GM03348 (cell line): ENCODE measurements around the gene EMX1.

ENCODE experiments used
- DNase-seq: peaks from one replicate; pipeline ENCODE4 v3.0.0; 2012; ENCODE audit warnings: low spot score

The EMX1 gene

DNA sequence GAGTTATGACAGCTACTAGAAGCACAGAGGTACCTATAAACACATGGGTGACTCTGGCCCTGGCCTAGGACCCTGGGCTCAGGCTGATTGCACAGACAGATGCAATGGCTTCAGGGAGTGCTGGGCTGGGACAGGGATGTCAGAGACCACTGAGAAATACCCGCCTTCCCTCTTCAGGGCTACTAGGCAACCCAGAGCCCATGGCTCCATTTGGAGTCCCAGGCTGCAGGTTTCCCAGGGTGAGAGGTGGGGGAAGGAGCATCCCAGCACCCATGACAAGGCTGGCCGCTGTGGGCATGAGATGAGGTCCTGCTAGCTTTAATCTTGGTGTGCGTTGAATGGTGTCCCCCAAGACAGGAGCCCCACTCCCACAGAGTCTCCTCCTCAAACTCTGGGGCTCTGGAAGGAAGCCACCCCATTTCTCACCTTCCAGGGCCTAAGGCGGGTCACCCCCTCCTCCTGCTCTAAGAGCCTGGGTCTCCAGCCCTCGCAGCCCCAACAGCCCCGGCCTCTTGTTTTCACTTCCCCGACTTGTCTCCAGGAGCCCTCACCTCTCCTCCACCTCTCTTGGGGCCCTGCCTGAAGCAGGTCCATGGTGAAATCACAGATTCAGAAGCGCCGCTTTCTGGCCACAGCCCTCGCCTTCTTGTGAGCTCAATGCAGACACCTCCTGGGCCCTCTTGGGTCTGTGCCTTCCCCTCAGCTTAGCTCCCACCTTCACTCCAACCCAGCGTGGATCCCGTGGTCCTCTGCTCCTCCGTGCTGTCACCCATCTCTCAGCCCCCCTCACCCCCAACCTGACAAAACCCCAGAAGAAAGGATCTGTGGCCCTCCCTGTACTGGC lies 41.4 kb downstream of the EMX1 start:
- DNase-seq: no peak

DNA sequence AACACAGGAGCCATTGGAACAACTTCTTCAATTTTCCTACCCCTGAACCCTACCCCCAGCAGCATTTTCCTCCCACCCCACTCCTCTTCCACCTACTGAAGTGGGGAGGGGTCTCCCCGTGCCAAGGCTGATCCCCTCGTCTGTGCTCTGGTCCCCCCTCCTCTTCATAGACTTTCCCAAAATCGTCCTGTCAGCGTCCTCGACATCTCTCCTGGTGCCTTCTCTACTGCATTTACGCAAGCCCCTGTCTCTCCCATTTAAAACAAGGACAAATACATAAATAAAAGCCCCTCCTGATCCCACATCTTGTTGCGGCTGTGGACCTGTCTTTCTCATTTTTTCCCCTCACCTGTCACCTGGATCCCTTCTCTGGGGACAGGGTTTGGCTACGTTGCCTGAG lies 42.2 kb downstream of the EMX1 start:
- no peak for DNase-seq

DNA sequence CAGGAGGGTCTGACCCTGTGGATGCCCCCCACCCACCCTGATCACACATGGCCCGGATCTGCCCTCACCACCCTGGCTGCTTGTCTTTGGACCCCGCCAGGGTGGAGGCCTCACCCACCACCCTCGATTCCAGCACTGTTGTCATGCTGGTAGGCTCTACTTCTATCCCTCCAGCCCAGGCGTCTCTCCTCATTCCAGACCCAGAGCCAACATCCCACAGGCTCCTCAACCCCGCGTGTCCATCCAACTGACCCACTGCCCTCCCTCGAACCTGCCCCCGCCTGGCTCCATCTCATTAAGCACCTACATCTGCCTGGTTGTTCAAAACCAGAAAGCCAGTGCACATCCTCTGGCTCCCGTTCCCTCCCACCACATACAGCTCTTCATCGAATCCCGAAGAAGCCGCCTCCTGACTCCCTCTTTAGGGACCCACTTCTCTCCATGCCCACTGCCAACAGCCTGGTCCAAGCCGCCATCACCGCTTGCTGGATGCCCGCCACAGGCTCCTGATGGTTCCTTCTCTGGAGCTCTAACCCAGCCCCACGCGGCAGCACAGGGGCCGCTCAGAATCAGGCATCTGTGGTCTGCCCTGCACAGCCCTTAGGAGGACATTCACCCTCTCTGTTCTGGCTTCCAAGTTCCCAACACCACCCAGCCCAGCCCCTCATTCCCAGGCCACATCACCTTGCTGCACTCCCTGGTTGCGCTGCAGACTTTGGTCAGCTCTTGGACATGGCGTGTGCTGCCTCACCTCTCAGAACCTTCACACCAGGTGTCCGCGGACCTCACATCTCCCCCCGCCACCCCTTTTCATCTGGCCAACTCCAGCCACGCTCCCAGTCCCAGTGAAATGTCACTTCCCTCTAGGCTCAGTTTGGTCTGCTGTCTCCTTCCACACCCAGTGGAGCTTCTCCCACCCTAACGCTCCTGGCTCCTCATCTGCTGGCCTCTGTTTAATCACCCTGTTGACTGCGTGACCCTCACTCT lies 43.0 kb downstream of the EMX1 start:
- no peak for DNase-seq

DNA sequence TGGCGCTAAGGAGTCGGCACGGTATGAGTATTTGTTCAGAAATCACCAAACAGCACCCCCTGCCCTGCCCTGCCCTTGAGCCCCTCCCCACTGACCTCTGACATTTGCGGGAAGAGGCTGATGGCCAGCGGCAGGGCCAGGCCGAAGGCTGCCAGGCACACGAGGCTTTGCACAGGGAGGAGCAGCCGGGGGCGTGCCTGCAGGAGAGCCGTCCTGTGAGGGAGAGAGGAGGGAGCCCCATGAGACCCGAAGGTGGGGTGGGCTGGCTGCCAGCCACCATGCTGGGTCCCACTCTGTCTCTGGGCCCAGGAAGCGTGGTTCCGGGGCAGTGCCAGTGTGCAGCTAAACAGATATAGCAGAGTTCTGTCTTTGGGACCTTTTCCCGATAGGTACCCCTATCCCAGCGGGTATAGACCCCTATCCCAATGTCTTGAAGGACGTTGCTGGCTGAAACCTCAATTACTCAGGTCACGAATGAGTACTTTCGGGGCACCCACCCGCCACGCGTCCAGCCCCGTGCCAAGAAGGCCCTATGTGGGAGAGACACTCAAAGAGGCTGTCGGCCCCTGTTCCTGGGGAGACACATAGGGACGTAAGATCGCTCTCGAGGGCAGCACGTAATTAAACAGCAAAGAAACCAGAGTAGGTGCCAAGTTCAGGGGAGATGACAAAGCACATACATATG lies 43.9 kb downstream of the EMX1 start:
- no peak for DNase-seq

DNA sequence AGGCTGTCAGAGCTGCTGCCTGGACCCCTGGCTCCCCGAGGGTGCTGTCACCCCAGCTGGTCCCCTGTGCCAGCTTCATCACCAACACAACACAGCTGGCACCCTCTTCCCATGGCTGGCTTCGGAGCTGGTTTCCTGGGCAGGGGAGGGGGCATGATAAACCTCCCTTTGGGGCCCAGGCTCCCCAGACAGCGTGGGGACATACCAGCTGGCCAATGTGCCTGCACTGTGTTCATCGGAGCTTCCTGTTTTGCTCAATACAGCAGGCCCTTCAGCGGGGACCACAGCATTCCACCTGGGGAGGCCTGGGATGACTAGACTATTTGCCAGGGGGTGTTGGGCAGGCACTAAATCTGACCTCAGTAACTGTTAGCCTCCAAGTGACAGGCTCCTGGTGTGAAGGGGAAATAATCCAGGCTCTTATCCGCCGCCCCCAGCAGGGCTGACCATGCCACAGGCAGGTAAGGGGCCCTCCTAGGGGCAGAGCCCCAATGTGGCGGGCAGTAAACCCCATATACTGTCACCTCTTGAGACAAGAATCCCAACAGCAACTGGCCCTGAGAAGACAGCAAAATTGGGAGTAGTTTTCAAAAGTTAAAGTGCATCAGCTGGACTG lies 44.6 kb downstream of the EMX1 start:
- no peak for DNase-seq

DNA sequence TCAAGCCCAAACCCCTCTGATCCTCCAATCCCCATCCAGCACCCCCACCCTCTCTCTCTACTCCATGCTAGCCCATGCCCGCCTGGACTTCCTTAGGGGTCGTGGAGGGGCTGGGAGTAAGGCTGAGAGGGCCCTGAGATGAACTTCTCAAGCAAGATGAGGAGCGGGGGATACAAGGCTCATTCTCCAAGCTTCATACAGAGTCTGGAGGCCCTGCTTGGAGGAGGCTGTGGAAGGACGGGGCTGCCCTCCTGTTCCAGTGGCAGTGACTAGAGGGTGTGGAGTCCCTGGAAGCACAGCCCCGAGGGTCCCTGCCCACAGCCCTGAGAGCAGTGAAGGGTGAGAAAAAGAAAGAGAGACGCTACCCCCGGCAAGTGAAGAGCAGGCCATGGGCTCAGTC lies 45.6 kb downstream of the EMX1 start:
- DNase-seq: no peak

DNA sequence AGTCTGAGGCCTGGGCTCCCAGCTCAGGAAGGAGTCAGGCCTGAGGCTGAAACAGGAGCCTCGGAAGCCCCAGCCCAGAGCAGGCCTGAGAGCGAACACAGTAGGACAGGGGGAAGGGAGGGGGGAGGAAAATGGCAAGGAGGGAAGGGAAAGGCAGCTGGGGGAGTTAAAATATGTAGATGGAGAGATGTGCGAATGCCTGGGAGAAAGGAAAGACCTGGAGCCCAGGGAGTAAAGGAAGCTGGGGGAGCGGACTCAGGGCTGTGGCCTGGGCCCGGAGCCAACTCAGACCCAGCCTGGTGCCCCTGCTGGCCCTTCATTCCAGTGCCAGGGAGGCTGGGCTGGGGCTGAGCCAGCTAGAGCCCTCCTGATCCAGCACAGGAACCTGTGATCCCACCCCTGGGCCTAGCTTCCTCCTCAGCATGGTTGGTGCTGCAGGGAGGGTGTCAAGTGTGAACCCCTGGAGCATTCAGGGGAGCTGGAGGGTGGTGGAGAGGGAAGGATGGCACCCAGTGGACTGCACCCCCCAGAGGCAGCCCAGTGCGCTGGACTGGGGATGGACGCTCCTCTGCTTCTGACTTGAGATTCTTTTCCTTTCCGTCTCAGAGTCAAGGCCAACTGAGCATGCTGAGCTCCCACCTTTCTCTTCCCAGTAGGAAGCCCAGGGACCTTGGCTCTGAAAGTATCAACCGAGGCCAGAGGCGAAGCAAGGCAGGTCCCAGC lies 46.3 kb downstream of the EMX1 start:
- DNase-seq: no peak

DNA sequence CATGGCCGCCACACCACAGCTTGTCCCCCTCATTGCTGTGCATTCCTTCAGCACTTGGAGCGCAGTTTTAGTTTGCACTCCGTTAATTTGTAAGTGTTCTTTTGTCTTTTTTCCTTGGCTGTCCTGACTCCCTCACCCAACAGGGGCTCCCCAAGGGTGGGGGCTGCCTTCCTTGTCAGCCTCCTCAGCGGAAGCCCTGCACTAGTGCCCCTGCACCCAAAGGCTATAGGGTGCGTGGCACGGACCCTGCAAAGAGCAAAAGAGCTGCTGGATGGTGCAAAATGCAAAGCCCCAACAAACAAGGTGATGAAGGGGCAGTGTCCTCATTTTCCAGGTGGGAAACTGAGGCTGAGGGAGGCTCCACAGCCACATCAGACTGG lies 46.8 kb downstream of the EMX1 start:
- DNase-seq: no peak

DNA sequence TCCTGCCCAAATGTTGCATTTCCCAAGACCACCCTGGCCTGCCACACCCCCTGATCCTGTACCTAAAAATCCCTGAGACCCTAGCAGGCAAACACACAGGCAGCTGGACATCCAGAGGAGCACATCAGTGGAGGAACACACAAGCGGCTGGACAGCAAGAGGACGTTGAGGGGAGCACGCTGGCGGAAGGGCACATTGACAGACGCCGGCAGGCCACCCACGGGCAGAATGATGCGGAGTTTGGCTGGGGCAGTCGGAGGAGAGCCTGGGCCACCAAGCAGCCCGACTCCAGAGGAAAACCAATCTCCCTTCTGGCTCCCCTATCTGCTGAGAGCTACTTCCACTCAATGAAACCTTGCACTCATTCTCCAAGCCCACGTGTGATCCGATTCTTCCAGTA lies 47.7 kb downstream of the EMX1 start:
- DNase-seq: no peak

DNA sequence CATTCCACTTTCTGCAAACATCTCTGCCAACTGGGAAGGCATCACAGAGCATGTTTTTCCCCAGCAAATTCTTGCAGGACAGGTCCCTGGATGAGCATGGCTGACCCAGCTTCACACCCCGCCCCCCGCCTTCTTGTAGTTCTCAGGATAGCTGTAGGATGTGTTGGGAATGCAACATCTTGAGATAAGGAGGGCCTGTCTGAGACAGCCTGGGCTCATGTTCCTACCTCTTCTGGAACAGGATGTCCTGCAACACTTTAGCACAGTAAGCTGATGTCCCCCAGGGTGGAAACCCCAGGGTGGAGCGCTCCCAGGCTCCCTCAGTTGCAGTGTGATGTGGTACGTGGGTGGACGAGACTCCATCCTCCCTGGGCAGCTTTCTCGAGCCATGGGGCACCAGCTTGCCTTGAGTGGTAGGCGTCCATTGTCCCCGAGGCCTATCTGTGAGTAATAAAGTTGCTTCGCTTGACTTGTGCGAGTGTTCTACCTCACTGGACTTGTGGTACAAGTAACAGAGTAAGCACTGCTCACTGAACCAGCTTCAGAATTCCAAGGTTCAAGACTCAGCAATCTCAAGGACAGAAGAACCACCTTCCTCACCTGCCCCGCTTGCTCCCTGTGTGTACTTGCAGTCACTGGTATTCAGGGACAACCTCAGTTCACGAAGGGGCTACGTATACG lies 48.6 kb downstream of the EMX1 start:
- DNase-seq: no peak

DNA sequence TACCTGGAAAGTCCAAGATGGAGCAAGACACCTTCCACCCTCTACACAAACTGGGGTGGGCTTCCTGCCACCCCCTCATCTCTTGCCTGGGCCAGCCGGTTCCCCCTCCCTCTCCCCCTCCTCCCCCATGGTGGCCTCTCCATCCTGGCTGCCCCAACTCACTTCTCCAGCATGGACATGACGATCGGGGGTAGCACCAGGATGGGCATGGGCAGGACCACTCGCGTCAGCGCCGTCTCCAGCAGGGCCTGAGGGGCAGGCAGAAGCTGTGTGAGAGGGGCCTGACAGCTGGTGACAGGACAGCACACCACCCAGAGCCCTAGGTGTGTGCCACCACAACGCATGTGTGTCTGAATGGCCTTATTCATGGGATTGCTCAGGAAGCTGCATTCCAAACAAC lies 51.0 kb downstream of the EMX1 start:
- no peak for DNase-seq

DNA sequence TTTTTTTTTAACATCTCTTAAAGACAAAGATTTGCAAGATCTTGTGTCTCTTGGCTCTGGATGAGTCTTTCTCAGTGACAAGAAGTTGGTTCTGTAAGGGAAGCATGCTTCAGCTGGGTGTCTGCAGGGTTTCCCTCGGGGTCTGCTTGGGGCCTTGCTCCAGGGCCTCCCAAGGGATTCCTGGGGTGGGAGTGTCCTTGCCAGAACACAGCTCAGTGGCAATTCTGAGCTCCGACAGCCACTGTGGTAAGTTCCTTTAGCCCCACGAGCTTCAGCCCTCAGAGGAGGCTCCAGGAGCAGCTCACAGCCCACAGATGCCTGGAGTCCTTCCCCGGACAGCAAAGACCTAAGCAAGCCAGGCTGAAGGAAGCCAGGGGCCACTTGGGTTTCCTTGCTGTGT lies 52.4 kb downstream of the EMX1 start:
- no peak for DNase-seq

DNA sequence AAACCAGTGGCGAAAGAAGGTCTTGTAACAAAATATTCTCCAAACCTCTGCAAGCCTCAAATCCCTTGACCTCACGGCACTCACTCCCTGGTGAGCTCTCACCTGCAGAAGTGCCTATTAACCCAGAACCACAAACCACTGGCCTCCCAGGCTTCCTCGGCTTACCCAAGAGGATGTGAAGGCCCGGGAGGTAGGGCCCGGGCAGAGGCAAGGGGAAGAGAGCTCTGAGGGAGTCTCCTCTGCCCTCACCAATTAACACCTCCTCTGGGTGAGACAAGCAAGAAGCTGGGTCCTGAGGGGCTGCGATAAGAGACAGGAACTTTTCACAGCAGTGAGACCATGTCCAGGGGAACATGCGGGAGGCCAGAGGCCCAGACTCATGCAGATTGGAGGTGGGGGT lies 53.7 kb downstream of the EMX1 start:
- no peak for DNase-seq

DNA sequence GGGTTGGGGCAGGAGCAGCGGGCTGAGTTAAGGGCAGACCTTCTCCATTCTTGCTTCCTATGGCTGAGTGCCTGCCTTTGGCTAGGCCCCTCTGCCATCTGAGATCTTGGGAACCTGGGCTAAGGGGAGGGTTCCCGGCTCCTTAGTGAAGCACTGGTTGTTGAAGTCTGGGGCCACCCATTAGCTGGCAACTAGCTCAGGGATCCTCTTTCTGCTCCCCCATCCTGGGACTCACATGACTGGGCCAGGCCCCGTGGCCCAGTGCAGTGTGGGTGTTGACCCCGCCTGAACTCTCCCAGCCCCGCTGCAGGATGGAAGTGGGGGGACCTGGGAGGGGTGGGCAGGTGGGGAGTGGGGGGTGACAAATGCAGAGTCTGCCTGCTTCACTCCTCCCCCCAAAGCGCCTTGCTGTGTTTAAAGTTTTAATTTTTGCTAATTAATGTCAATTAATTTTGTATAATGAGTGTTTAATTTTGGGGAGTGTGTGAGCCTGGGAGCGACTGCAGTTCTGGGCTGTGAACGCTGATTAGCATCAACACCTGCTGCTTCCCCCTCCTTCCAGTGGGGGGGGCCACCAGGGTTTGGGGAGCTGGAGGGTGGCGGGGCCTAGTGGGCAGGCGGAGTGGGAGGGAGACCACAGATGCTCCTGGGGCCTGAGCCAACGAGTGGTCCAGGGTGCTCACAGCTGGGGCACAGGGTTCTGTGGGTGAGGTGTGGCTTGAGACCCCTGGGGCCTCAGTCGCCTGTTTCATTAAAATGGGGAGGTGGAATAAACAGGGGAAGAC lies 55.2 kb downstream of the EMX1 start:
- DNase-seq: no peak

DNA sequence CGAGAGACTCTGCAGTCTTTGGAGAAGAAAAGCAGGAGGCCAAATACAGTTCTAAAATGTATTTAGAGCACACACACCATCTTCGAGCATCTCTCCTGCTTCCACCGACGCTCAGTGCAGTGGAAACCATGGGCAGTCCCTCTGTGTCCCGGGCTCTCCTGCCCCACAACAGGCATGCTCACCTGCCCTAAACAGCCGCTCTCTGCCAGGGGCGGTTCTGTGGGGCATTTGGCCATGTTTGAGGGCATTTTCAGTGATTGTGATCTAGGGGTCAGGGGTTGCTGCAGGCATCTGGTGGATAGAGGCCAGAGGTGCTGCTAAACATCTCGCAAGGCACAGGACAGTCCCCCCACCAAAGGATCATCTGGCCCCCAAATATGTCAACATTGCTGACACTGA lies 55.8 kb downstream of the EMX1 start:
- no peak for DNase-seq

DNA sequence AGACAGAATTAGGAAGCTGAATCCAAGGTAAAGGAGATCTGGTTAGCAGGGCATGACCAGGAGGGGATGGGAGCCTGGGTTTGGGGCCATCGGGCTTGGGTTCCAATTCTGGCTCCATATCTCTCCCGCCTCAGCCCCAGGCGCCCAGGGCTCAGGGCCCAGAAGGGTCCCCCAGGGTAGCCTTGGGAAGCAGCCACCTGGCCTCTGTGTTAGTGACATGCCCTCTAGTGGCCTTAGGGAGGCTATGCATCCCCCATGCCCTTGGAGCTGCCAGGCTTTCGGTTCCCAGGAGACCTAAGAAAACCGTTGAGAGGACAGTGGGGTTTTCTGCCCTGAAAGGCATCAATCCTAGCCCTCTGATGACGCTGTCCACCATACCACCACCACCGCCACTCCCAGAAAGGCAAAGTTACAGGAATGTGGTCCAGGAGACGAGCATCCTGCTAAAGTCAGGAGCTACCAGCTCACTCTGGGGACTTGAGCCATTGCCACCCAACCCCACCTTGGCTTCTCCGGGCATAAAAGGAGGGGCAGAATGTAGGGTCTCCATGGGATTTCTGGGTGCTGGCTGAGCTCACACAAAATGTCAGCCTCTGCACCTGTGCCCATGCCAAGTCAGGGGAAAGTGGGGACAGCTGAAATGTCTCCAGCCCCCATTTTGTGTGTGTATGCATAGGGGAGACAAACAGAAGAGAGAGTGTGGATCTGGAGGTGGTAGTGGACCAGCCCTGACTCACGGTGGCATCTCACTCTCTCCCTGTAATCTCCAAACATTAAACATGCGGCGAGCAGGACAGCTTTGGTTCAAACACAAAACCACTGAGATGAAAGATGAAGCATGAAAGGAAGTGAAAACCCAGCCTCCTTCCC lies 56.5 kb downstream of the EMX1 start:
- peak; percentile 87 for DNase-seq

DNA sequence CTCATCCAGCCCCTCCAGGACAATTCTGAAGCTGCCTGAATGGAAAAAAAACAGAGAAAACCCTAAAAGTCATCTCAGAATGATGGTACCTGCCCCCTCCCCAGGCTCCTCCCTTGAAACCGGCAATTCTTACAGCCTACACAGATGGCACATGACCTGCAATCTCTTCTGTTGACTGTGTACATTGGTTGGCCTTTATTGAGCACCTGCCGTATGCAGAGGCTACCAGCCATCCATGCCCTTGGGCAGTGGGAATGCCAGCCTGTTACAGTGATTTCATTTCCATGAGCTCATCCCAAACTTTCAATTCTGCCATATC lies 57.1 kb downstream of the EMX1 start:
- no peak for DNase-seq

DNA sequence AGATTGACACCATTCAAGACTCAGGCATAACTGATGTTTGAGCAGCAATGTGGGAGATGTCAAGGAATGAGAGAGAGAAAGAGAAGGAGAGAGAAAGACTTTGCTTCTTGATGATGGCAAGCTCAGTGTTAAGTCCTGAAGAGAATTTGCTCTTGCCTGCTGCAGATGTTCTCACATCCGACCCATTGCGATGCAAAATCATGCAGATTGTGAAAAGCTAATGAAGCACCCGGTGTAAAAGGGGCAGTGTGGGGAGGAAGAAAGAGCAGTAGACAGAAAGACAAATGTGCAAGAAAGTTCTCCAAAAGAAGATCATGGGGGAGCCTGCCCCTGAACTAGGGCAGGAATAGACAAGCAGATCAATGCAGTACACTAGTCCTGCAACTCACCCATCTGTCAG lies 57.7 kb downstream of the EMX1 start:
- DNase-seq: no peak

DNA sequence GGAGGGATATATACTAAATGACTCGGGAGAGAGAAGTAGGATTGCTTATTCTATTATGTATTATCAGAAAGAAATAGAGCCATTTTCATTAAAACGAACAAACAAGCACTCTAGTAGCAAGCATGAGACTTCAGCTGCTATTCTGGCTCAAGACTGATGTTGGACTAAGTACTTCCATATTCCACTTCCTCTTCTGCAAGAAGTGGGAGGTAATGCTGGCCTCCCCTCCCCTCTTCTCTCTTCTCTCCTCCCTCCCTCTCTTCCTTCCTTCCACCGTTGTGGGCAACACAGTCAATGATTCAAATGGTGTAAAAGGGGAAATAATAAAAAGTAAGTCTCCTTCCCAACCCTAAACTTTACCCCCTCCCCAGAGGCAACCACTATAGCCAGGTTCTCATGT lies 62.6 kb downstream of the EMX1 start:
- no peak for DNase-seq
